Inflammatory macrophage (primary cell): ENCODE results near the gene MASTL.
A peak's percentile ranks its signal among the peaks of the same experiment; 100 is the strongest.
"Not testable (repeated sequence)": the region's sequence is repeated elsewhere in the genome, so short reads cannot be mapped to it uniquely, and the experiment has no call there.

Experiments
- DNase-seq, 2 donors: peaks; one replicate each; pipeline ENCODE4 v3.0.0-alpha.2; 2020 to 2022
- total RNA-seq, 18 experiments: gene quantifications; one replicate each; lab custom pipeline; 2026; ENCODE audit warnings: mixed read lengths in 6 of 18, inconsistent platforms in 2 of 18; lab: John Stamatoyannopoulos, UW

The MASTL gene
- 23.0 to 238 (median 45.3) reads per million in 18 experiments for total RNA-seq

GRCh38 chr10:27155066-27155754 lies at the start of gene MASTL:
TSS of gene MASTL (plus strand) at chr10:27155352. CDS start at chr10:27155427, 75 bp downstream.
- DNase-seq = peak; percentile 96 to 98

GRCh38 chr10:27108165-27108564 lies 47.0 kb upstream of the MASTL start:
- no peak for DNase-seq

GRCh38 chr10:27134371-27134770 lies 20.8 kb upstream of the MASTL start:
- DNase-seq = peak; percentile 13 to 58

GRCh38 chr10:27138277-27138676 lies 16.9 kb upstream of the MASTL start:
- no peak for DNase-seq

- DNase-seq = no peak
Measured at GRCh38 chr10:27143686-27144085, 11.5 kb upstream of the MASTL start.

GRCh38 chr10:27145937-27146336 lies 9.2 kb upstream of the MASTL start:
- DNase-seq = no peak

GRCh38 chr10:27147701-27148100 lies 7.5 kb upstream of the MASTL start:
- DNase-seq = no peak

GRCh38 chr10:27150261-27150660 lies 4.9 kb upstream of the MASTL start:
- DNase-seq = no peak

GRCh38 chr10:27152687-27153086 lies 2.5 kb upstream of the MASTL start:
- no peak for DNase-seq

- DNase-seq = no peak
Measured at GRCh38 chr10:27153329-27153728, 1.8 kb upstream of the MASTL start.

- peak; percentile 14 to 31 for DNase-seq
Measured at GRCh38 chr10:27153845-27154193, 1.3 kb upstream of the MASTL start.

- DNase-seq = not testable (repeated sequence)
Measured at GRCh38 chr10:27156566-27156965, 1.4 kb downstream of the MASTL start.

GRCh38 chr10:27157150-27157549 lies 2.0 kb downstream of the MASTL start:
- DNase-seq = no peak

- DNase-seq = no peak
Measured at GRCh38 chr10:27158421-27158820, 3.3 kb downstream of the MASTL start.

- DNase-seq = no peak
Measured at GRCh38 chr10:27169849-27170248, 14.7 kb downstream of the MASTL start.

GRCh38 chr10:27188259-27188658 lies 33.1 kb downstream of the MASTL start:
- DNase-seq = no peak

GRCh38 chr10:27188897-27189296 lies 33.7 kb downstream of the MASTL start:
- no peak for DNase-seq

- DNase-seq = no peak
Measured at GRCh38 chr10:27190508-27190907, 35.4 kb downstream of the MASTL start.

GRCh38 chr10:27192284-27192683 lies 37.1 kb downstream of the MASTL start:
- DNase-seq = peak; percentile 45 to 58

GRCh38 chr10:27197980-27198620 lies 42.9 kb downstream of the MASTL start:
- no peak for DNase-seq

- no peak for DNase-seq
Measured at GRCh38 chr10:27203806-27204205, 48.7 kb downstream of the MASTL start.

GRCh38 chr10:27207350-27207749 lies 52.2 kb downstream of the MASTL start:
- DNase-seq = no peak

GRCh38 chr10:27223964-27224363 lies 68.8 kb downstream of the MASTL start:
- peak; percentile 30 to 37 for DNase-seq

GRCh38 chr10:27225011-27225590 lies 69.9 kb downstream of the MASTL start:
- DNase-seq = no peak
